IPS-NIHi11 (cell line): ENCODE measurements around the gene GSPT1.

Experiments used
- DNase-seq: peaks from one replicate; pipeline ENCODE4 v3.0.0; 2012; ENCODE audit warnings: mixed read lengths, low spot score

Gene GSPT1

DNA sequence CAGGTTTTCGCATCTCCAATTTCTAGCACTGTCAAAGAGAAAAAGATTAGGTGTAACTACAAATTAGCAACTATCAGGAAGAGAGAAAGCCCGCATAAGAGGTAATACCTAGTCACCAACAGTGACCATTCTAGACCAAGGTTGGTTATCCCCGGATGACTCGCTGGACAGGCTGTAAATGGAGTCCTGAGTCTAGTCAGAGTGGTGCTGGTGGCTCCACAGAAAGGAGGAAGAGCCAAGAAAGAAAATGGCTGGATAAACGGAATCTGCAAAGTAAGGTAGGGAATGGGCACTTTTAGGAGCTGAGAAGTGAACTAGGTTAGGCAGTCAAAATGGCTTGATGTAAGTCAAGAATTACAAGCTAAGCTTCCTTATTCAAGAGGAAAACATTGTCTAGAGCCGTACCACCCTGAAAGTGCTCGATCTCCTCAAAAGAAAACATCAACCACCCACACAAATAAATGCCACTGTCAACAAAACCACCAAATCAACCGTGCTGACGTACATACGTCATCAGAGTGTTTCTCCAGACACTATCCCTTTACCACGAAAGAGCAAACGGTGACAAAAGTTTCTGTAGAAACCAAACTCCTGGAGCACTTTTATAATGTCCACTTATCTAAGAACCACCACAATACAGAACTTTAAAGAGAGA is 2.2 kb downstream of the GSPT1 start:
- no peak for DNase-seq

DNA sequence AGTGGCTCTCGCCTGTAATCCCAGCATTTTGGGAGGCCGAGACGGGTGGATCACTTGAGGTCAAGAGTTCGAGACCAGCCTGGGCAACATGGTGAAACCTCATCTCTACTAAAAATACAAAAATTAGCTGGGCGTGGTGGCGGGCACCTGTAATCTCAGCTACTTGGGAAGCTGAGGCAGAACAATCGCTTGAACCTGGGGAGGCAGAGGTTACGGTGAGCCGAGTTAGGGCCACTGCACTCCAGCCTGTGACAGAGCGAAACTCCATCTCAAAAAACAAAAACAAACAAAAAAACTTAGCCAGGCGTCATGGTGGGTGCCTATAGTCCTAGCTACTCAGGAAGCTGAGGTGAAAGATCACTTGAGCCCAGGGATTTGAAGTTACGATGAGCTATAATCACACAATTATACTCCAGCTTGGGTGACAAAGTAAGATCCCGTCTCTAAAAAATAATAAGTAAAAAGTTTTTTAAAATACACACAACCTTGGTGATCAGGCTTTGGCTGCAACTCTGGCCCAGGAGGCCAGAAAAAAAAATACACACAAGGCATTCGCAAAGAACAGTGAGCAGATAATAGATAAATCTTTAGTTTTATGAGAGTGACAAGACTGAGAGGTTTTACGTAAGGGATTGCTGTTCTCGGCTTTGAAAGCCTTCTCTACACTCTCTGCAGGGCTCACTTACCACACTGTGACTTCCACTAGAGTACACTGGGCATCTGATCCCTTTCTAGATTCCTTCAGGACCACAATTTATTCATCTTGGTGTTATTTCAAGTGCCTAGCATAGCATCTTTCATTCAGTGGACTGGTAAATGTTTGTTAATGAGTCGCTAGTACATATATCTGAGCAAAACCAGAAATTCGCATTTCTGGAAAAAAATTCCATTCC is 5.9 kb downstream of the GSPT1 start:
- no peak for DNase-seq

DNA sequence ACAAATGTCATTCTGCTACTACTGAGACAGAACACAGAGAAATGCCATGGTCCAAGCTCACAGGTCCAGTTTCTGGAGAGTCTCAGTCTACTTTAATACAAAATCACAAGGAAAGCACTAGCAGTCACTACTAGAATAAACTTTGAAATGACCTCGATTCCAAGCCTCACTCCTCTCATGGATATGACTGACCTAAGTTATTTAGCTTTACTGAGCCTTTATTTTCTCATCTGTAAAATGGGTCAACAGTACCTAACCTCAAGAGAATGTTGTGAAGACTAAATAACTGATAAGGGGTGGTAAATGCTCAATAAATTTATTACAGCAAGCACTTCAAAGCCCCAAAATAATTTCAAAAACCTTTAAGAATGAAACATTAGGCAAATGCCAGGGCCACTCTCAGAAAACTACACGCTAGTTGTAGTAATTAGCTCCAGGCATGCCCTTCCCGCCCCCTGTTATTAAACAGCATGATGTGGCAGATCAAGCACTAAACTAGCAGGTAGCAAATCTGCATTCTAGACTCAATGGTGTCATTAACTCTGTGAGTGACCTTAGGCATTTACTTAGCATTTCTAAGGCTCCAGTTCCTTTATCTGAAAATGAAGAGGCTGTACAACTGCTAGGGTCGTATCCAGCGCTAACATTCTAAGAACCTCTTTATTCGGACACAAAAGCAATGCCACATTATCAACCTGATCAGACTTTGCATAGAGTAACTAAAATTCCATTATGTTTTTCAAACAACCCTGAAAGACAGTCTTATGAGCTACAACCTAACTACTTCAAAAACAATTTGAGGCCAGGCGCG is 8.4 kb downstream of the GSPT1 start:
- no peak for DNase-seq

DNA sequence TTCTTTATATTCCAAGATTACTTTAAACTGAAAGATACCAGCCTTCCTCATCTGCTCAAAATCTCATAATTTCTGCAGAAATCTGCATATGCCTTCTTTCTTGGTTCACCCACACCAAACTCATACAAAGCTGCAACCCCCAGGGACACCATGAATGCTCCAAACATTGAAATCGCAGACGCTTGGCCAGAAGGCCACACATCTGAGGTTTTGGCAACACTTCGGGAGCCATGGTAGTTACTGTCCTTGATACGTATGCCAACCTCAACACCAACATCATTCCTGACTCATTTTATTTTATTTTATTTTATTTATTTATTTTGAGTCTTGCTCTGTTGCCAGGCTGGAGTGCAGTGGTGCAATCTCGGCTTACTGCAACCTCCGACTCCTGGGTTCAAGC is 11.8 kb downstream of the GSPT1 start:
- DNase-seq: no peak

DNA sequence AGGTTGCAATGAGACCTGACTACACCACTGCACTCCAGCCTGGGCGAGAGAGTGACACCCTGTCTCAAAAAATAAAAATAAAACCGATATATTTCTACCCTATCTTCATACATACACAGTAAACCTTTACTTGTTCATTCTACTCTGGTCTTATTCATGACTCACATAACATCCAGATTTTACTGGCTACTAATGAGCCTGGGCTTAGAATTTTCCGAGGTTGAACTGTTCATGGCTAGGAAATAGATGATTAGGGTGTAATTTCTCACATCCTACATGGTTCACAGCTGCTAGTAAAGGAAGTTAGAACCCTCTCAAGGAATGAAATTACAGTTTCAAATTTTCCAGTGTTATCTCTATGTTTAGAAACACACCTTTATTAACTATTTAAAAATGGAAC is 14.7 kb downstream of the GSPT1 start:
- no peak for DNase-seq

DNA sequence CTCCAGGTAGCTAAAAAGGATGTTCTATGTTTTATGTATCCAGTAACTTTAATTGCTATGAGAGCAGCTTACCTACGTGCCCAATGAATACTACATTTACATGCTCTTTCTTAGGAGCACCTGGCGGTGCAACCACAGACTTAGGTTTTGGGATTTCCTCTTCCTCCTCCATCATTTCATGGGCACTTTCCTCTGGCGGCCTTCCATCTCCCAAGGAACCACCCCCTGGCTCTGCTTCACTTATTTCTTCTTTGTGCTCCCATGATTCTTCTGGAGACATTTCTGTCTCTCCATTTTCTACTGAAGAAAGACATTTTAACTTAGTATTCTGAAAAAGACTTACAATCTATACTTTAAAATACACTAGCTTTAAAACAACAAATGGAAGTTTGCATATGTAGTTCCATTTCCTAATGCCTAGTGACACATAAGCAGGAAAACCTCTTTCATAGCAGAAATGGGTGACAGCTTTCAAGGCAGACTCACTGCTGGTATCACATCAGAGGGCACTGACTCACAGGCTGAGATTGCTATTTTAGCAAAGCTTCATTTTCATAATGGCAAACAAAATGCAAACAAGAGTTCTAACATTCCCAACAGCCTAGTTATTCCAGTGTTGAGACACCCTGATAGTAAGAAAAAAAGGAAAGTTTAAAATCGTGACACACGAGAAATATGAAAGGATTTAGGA is 19.1 kb downstream of the GSPT1 start:
- no peak for DNase-seq

DNA sequence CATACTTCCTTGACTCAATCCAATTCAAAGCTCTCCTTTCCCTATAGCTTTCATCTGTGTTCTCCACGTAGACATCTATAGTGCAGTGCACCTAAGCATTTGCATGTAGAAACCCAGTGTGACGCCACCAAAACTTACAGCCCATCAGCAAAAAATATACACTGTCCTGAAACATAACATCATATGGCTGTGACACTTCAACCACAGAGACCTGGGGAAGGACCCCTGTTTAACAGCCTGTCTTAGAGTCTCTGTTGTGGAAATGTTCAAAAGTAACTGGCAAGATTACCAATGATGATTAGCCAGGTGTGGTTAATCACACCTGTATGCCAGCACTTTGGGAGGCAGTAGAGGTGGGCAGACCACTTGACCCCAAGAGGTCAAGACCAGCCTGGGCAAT is 22.2 kb downstream of the GSPT1 start:
- DNase-seq: no peak

DNA sequence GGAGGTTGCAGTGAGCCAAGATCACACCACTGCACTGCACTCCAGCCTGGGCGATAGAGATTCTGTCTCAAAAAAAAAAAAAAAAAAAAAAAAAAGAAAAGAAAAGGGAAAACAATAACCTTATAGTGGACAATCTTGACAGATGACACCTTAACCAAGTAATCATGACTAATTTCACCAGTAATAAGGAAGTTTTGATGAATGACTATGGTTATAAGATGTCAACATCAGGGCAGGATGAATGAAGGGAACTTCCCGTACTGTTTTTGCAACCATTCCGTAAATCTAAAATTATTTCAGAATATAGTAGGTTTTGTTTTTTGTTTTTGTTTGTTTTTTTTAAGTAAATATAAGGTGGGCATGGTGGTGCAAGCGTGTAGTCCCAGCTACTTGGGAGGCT is 23.0 kb downstream of the GSPT1 start:
- DNase-seq: no peak

DNA sequence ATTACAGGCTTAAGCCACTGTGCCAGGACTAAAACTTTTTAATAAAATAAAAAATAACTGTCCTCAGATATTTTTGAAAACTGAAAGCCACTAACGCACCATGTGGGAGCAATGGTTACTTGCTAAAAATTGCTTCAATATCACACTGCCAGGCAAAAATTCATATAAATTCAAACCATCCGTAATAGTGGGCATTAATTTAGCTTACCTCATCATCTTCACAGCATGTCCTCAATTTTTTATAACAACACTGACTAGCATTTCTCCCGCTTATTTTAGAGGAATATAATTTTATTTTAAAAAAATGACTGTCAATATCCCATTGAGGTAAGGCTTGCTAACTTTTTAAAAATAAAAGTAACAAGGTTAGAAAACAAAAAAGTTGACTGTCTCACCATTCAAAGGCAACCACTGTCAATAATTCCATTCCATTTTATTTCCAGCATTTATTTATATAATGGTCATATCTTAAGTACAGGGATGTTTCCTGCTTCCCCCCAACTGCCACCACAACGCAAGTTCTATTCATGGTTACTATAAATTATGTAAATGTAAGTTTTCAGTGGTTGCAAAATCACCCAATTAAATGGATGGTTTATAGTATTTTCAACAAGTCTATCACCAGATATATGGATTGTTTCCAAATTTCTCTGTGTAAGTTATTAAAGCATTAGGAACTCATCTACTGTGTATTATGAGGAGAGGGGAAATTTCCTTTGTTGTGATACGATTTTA is 25.4 kb downstream of the GSPT1 start:
- DNase-seq: no peak

DNA sequence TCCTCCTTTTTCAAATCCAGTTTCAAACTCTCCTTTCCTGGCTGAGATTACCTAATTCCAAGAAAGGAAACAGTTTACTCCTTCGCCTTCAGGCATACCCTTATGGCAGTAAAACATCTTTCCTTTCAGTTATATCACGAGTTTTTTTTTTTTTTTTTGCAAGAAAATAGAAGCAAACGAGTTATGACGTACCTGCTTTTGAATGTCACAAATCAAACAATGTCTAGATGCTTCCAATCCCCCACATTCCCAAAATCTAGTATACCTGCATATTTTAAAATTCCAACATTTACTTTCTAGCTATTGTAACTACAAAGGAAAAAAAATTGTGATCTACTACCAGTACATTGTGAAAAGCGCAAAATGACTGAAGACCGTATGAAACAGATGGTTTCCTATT is 28.9 kb downstream of the GSPT1 start:
- DNase-seq: no peak

DNA sequence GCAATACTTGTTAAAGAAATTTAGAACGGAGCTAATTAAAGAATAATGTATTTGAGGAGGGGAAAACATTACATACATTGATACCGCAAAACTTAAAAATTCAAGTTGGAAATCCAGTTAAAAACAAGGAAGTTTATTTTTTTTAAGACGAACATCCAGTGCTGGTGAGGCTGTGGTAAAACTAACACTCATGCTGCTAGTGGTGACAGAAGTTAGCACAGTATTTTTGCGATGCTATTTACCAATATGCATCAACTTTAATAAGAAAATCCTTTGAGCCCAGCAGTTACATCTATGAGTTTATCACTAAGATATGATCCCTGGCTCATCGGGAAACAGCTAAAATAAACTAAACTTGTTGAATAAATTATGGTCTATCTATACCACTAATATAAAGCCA is 31.7 kb downstream of the GSPT1 start:
- no peak for DNase-seq

DNA sequence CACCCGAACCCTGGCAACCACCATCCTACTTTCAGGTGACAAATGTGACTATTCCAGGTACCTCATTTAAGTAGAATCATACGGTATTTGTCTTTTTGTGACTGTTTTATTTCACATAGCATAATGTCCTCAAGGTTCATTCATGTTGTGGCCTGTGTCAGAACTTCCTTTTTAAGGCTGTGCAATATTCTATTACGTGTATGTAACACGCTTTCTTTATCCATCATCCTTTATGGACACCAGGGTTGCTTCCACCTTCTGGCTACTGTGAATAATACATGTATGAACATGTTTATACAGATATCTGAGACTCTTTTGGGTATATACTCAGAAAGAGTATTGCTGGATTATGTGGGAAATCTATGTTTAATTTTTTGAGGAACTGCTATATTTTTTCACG is 35.7 kb downstream of the GSPT1 start:
- no peak for DNase-seq

DNA sequence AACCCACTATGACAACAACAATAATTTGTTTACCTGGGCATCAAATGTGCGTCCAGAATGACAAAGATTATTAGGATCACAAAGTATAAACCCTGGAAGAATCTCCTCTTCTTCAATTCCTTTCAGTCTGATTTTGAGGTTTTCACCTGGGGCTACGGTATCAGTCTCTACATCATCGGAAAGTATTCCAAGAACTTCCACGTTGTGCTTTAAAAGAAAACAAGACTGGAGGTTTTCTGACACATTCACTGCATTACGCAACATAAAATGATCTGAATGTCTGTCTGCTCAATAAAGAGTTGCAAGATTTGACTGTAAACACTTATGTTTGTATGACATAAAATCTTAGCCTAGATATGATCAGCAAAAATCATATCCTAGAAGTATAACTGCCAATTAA is 38.4 kb downstream of the GSPT1 start:
- no peak for DNase-seq

DNA sequence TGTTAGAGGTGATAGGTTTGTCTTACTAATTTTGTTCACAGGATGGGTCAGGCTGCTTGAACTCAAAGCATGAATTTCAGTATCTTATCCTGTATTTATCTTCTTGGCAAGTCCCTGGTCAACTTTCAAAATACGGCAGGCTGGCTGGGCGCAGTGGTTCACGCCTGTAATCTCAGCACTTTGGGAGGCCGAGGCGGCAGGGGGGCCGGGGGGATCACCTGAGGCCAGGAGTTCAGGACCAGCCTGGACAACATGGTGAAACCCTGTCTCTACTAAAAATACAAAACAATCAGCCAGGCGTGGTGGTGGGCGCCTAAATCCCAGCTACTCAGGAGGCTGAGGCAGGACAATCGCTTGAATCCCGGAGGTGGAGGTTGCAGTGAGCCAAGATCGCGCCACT is 39.5 kb downstream of the GSPT1 start:
- DNase-seq: no peak

DNA sequence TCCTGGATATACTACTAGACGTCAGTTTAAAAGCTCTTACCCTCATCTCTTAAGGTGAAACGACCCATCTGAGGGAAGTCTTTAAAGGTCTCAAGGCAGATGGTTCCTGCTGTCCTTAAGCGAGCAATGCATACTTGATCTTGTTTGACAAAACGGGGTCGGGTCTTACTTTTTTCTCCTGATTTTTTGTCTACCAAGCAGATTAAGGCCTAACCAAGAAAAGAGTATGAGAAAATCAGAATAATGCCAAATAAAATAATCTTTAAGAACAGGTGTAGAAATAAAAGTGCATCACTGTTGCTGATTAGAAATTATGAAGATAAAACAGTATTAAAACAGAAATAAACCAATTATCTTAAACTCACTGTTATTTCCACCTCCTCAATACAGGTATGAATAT is 40.0 kb downstream of the GSPT1 start:
- no peak for DNase-seq

DNA sequence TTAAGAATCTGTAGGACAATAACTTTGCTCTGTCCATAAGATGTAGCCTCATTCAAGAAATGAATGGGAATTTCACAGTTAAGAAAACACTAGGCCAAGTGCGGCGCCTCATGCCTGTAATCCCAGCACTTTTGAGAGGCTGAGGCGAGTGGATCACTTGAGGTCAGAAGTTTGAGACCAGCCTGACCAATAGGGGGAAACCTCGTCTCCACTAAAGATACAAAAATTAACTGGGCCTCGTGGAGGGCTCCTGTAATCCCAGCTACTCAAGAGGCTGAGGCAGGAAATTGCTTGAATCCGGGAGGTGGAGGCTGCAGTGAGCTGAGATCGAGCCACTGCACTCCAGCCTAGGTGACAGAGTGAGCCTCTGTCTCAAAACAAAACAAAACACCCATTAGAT is 44.6 kb downstream of the GSPT1 start:
- DNase-seq: no peak

DNA sequence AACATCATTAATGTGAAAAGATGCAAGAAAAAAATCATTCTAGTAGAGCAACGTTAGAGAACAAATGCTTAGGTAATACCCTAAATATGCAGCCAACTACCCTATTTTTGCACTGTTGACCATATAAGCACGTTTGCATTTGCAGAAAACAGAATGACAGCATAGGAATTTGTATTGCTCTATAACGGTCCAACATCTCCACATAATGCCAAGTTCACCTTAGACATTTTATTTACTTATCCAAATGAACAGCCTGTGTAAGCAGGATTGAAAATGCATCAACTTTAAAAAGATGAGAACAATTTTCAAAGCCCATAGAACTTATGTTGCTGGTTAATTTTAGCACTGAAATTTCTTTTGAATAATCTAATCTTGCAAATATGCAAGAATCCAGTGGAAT is 45.4 kb downstream of the GSPT1 start:
- no peak for DNase-seq

DNA sequence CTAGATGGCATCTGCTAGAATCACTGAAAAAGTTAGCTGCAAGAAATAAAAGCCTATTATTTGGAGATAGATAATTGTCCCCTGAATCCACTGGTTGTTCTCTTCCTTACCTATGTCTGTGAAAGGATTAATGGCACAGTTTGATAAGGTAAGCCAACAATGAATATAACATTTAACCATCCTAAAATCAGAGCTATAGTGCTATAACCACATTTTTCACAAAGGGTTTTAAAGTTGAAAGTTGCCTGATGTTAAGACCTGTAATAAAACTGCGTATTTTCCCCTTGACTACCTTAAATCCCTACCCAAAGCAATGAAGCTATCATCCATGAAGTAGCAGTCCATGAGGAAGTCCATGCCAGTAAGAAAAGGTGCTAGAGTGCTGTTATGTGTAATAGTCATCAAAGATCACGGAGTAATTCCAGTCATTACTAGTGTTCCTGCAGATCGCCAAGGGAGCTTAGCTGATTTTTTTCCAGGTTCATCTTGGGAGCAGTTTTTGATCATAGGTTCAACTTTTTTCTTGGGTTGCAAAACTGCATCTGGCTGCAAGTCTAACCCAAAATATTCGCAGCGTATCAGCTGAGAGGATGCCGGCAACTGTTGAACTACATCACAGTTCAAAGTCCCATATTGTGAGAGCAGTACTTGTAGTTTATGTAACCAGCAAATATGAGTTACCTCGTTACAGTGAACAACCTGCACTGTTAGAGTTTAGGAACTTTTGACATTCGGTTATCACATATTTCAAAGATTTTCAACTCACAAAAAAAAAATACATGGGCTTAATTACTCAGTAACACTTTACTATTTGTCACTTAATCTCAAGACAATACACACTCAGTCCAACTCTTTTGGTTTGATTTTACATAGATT is 46.2 kb downstream of the GSPT1 start:
- no peak for DNase-seq

DNA sequence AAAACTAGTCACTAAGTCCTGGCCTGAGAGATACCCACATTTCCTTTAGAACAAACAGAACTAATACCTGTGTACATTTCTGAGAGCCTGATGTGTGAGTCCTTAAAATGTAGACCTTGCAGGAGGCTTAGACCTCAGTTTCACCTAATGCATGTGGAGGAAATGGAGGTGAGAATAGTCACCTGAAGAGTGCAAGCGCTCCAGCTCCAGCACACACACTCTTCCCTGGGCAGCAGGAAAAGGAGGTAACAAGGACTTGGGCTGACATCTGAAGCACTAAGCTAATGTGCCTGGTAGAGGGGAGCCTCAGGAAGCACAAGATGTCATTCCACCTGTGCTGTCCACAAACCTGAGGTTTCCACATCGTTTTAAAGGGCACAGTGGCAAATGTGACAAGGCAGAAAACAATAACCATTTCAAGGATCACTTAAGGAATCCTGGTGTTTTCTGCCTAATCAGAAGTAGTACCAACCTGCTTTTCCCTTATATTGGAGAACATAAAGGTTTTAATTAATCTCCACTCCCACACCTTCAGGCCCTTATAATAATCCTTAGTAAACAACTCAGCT is 47.3 kb downstream of the GSPT1 start:
- DNase-seq: no peak

DNA sequence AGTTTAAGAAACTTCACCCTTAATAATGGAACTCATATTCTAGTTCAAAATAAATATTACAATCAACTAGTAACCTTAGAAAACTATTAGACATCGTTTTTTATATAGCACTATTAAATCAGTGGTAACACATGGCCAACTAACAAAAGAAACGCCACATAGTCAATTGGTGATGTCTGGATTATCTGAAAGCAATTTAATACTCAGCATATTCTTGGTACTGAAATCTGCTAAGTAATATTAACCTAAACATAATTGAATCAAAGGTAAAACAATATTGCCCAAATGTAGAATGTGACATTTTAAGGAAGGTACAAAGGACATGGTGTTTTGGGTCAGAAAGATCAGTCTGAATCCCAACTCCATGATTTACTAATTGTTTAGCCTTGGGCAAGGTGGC is 53.3 kb downstream of the GSPT1 start:
- no peak for DNase-seq
